ENCODE measurements around the gene ANXA4. TPM values are rescaled to one million over a fixed set of nuclear protein-coding genes. Genes with fewer than 3 reads are reported as not detected.
"Not testable (repeated sequence)": the region's sequence is repeated elsewhere in the genome, so short reads cannot be mapped to it uniquely, and the experiment has no call there.

Gene ANXA4
- total RNA-seq, 5 donors from 2014 or later (not counting 1 experiment from before 2014, with no cell fraction given): 10.4 to 27.6 (median 20.0) TPM

- DNase-seq (no peak), ATAC-seq (replicated peaks in 1 of 4) (no peak)
- peak overlapping the region; percentile 60 for H3K27ac ChIP-seq (ENCODE audit: low read length)
- no peaks in the 10 kb centered on the region for H3K27me3 ChIP-seq (replicated peaks in 1 of 2; ENCODE audit: control insufficient read depth in 2 of 2, extremely low read depth in 1 of 2, insufficient read depth in 2 of 2, low read length in 1 of 2)
- no peak overlapping the region for H3K4me3 ChIP-seq (ENCODE audit: control insufficient read depth in 1 of 2, extremely low read depth in 1 of 2, low read length in 1 of 2)
- Mint-ChIP-seq H3K27me3 (no peaks in the 10 kb centered on the region), H3K4me1 (peaks cover 7 to 20% (median 10%) of the 10 kb centered on the region in 3 donors), H3K36me3 (no peaks in the 10 kb centered on the region), H3K4me3 (peak overlapping the region in 1 of 3 donors; percentile 29), H3K27ac (peak overlapping the region; percentile 80 to 81), H3K9me3 (no peaks in the 10 kb centered on the region)
- H3K4me1 ChIP-seq (ENCODE audit: control insufficient read depth in 1 of 2, extremely low read depth in 1 of 2, insufficient read depth in 2 of 2, low read length in 2 of 2): no peaks in the 10 kb centered on the region
- H3K9me3 ChIP-seq: no peaks in the 10 kb centered on the region
- peaks cover 0 to 5% of the 10 kb centered on the region in 2 donors for H3K36me3 ChIP-seq (ENCODE audit: control insufficient read depth in 2 of 2, extremely low read depth in 1 of 2, insufficient read depth in 1 of 2, low read length in 1 of 2)
- ChIA-PET POLR2A (no interaction called here), CTCF (no interaction called here)
- WGBS (ENCODE audit: insufficient coverage): no CpG with 5 or more reads among the region's 1 CpG
These were observed 12.7 kb downstream of the ANXA4 start for GRCh38 chr2:69754633-69755032.

GRCh38 chr2:69755862-69756467 lies 14.0 kb downstream of the ANXA4 start:
- ChIA-PET CTCF (interaction anchor here (0.5 to 0.7 kb wide), 3 partner anchors 31 to 75 kb away, joined by 4 to 8 read pairs (median 4); no protein-coding TSS in a partner anchor), POLR2A (no interaction called here)
- Mint-ChIP-seq H3K27ac (no peak overlapping the region), H3K9me3 (no peaks in the 10 kb centered on the region), H3K27me3 (no peaks in the 10 kb centered on the region), H3K4me3 (no peak overlapping the region), H3K4me1 (peaks cover 7 to 18% (median 10%) of the 10 kb centered on the region in 3 donors), H3K36me3 (peaks cover 6% of the 10 kb centered on the region)
- H3K9me3 ChIP-seq: no peaks in the 10 kb centered on the region
- no peaks in the 10 kb centered on the region for H3K27me3 ChIP-seq (replicated peaks in 1 of 2; ENCODE audit: control insufficient read depth in 2 of 2, extremely low read depth in 1 of 2, insufficient read depth in 2 of 2, low read length in 1 of 2)
- WGBS (ENCODE audit: insufficient coverage): no CpG with 5 or more reads among the region's 2 CpGs
- peaks cover 0 to 5% of the 10 kb centered on the region in 2 donors for H3K36me3 ChIP-seq (ENCODE audit: control insufficient read depth in 2 of 2, extremely low read depth in 1 of 2, insufficient read depth in 1 of 2, low read length in 1 of 2)
- ATAC-seq (replicated peaks in 1 of 4) (no peak), DNase-seq (no peak)
- H3K4me3 ChIP-seq (ENCODE audit: control insufficient read depth in 1 of 2, extremely low read depth in 1 of 2, low read length in 1 of 2): no peak overlapping the region
- no peak overlapping the region for H3K27ac ChIP-seq (ENCODE audit: low read length)
- no peaks in the 10 kb centered on the region for H3K4me1 ChIP-seq (ENCODE audit: control insufficient read depth in 1 of 2, extremely low read depth in 1 of 2, insufficient read depth in 2 of 2, low read length in 2 of 2)

- ATAC-seq (replicated peaks in 1 of 4) (no peak), DNase-seq (no peak)
- POLR2A ChIA-PET: interaction anchor here in 1 of 2 donors (0.6 kb wide), 1 partner anchor 42 kb away, joined by 12 read pairs; no protein-coding TSS in a partner anchor
- H3K27ac ChIP-seq (ENCODE audit: low read length): no peak overlapping the region
- H3K27me3 ChIP-seq (replicated peaks in 1 of 2; ENCODE audit: control insufficient read depth in 2 of 2, extremely low read depth in 1 of 2, insufficient read depth in 2 of 2, low read length in 1 of 2): no peaks in the 10 kb centered on the region
- Mint-ChIP-seq H3K9me3 (no peaks in the 10 kb centered on the region), H3K27me3 (no peaks in the 10 kb centered on the region), H3K36me3 (peaks cover 9% of the 10 kb centered on the region), H3K4me1 (peaks cover 8 to 30% (median 20%) of the 10 kb centered on the region in 3 donors), H3K4me3 (no peak overlapping the region), H3K27ac (no peak overlapping the region)
- peaks cover 0 to 5% of the 10 kb centered on the region in 2 donors for H3K36me3 ChIP-seq (ENCODE audit: control insufficient read depth in 2 of 2, extremely low read depth in 1 of 2, insufficient read depth in 1 of 2, low read length in 1 of 2)
- peaks cover 3 to 4% of the 10 kb centered on the region in 2 experiments for H3K4me1 ChIP-seq (ENCODE audit: control insufficient read depth in 1 of 2, extremely low read depth in 1 of 2, insufficient read depth in 2 of 2, low read length in 2 of 2)
- CTCF ChIA-PET: interaction anchor here (0.6 to 1.4 kb wide), 5 partner anchors 15 to 44 kb away, joined by 3 to 5 read pairs (median 4); no protein-coding TSS in a partner anchor
- 100% methylated on average over 1 of the region's 2 CpGs for WGBS (ENCODE audit: insufficient coverage)
- no peak overlapping the region for H3K4me3 ChIP-seq (ENCODE audit: control insufficient read depth in 1 of 2, extremely low read depth in 1 of 2, low read length in 1 of 2)
- H3K9me3 ChIP-seq: no peaks in the 10 kb centered on the region
These were observed 20.1 kb downstream of the ANXA4 start for GRCh38 chr2:69762025-69762424.

GRCh38 chr2:69762513-69763494 lies 20.9 kb downstream of the ANXA4 start:
- no peak overlapping the region for H3K27ac ChIP-seq (ENCODE audit: low read length)
- no peaks in the 10 kb centered on the region for H3K27me3 Mint-ChIP-seq
- peaks cover 8 to 30% (median 20%) of the 10 kb centered on the region in 3 donors for H3K4me1 Mint-ChIP-seq
- no peak for DNase-seq
- no peaks in the 10 kb centered on the region for H3K9me3 ChIP-seq
- H3K36me3 ChIP-seq (ENCODE audit: control insufficient read depth in 2 of 2, extremely low read depth in 1 of 2, insufficient read depth in 1 of 2, low read length in 1 of 2): peaks cover 0 to 5% of the 10 kb centered on the region in 2 donors
- ATAC-seq (replicated peaks in 1 of 4): no peak
- no peaks in the 10 kb centered on the region for H3K9me3 Mint-ChIP-seq
- WGBS (ENCODE audit: insufficient coverage): 95% methylated on average over 4 of the region's 14 CpGs
- CTCF ChIA-PET: interaction anchor here in 1 of 2 donors (0.7 to 1.3 kb wide), 3 partner anchors 15 to 566 kb away, joined by 3 to 5 read pairs (median 4); no protein-coding TSS in a partner anchor
- H3K4me1 ChIP-seq (ENCODE audit: control insufficient read depth in 1 of 2, extremely low read depth in 1 of 2, insufficient read depth in 2 of 2, low read length in 2 of 2): peaks cover 3 to 4% of the 10 kb centered on the region in 2 experiments
- no peaks in the 10 kb centered on the region for H3K27me3 ChIP-seq (replicated peaks in 1 of 2; ENCODE audit: control insufficient read depth in 2 of 2, extremely low read depth in 1 of 2, insufficient read depth in 2 of 2, low read length in 1 of 2)
- H3K4me3 ChIP-seq (ENCODE audit: control insufficient read depth in 1 of 2, extremely low read depth in 1 of 2, low read length in 1 of 2): no peak overlapping the region
- peaks cover 9% of the 10 kb centered on the region for H3K36me3 Mint-ChIP-seq
- POLR2A ChIA-PET: interaction anchor here in 1 of 2 donors (0.7 kb wide), 2 partner anchors 12 to 703 kb away, joined by 3 to 5 read pairs; no protein-coding TSS in a partner anchor
- H3K4me3 Mint-ChIP-seq: no peak overlapping the region
- no peak overlapping the region for H3K27ac Mint-ChIP-seq

- ATAC-seq (replicated peaks in 1 of 4); H3K27ac ChIP-seq (ENCODE audit: low read length): not testable (repeated sequence)
- peak overlapping the region in 1 of 2 donors; percentile 48 for H3K27ac Mint-ChIP-seq
These were observed 21.9 kb downstream of the ANXA4 start for GRCh38 chr2:69763831-69764230.

More at GRCh38 chr2:69763831-69764230, 21.9 kb downstream of the ANXA4 start:
- 100% methylated on average over 1 of the region's 7 CpGs for WGBS (ENCODE audit: insufficient coverage)
- H3K4me3 Mint-ChIP-seq; H3K36me3 ChIP-seq (ENCODE audit: control insufficient read depth in 2 of 2, extremely low read depth in 1 of 2, insufficient read depth in 1 of 2, low read length in 1 of 2); DNase-seq; H3K4me1 ChIP-seq (ENCODE audit: control insufficient read depth in 1 of 2, extremely low read depth in 1 of 2, insufficient read depth in 2 of 2, low read length in 2 of 2); H3K36me3 Mint-ChIP-seq; CTCF ChIA-PET; H3K27me3 Mint-ChIP-seq; H3K9me3 Mint-ChIP-seq; H3K4me3 ChIP-seq (ENCODE audit: control insufficient read depth in 1 of 2, extremely low read depth in 1 of 2, low read length in 1 of 2); POLR2A ChIA-PET; H3K27me3 ChIP-seq (replicated peaks in 1 of 2; ENCODE audit: control insufficient read depth in 2 of 2, extremely low read depth in 1 of 2, insufficient read depth in 2 of 2, low read length in 1 of 2); H3K9me3 ChIP-seq: not testable (repeated sequence)
- H3K4me1 Mint-ChIP-seq: peaks cover 8 to 34% (median 20%) of the 10 kb centered on the region in 3 donors
